GM12891 (cell line): ENCODE data around the gene SEPTIN2.

Experiments used
- DNase-seq: peaks from one replicate; pipeline ENCODE4 v3.0.0; 2011; ENCODE audit warnings: low spot score; ENCODE audit not compliant: insufficient read length
- FAIRE-seq: peaks from 2 replicates; lab custom pipeline; 2011; peaks lifted over from hg19 to GRCh38; lab: Jason Lieb, UNC
- PAX5 ChIP-seq: IDR thresholded peaks from 2 replicates; pipeline ENCODE4 v1.6.1; 2011; ENCODE audit warnings: low read length, moderate library complexity, mild to moderate bottlenecking; ENCODE audit not compliant: insufficient read depth, severe bottlenecking
- POLR2A ChIP-seq: IDR thresholded peaks from 2 replicates; pipeline ENCODE4 v1.6.1; 2011; ENCODE audit warnings: low read depth, low read length, control low read depth
- POLR2AphosphoS5 ChIP-seq: IDR thresholded peaks from 2 replicates; pipeline ENCODE4 v1.6.1; 2011; ENCODE audit warnings: low read depth, low read length, control low read depth
- POU2F2 ChIP-seq: IDR thresholded peaks from 2 replicates; pipeline ENCODE4 v1.6.1; 2011; ENCODE audit warnings: low read depth, mild to moderate bottlenecking, control low read depth, low read length, moderate library complexity
- SPI1 ChIP-seq: IDR thresholded peaks from 2 replicates; pipeline ENCODE4 v1.6.1; 2011; ENCODE audit warnings: low read depth, low read length, control low read depth
- TAF1 ChIP-seq: IDR thresholded peaks from 2 replicates; pipeline ENCODE4 v1.6.1; 2011; ENCODE audit warnings: low read depth, low read length, control low read depth

Gene SEPTIN2

GRCh38 chr2:241321886-241322285, 6.2 kb downstream of the SEPTIN2 start:
- no peak for TF ChIP-seq POU2F2
- no peak for TF ChIP-seq TAF1
- no peak for TF ChIP-seq SPI1
- TF ChIP-seq POLR2AphosphoS5 = no peak
- TF ChIP-seq POLR2A = no peak
- no peak for TF ChIP-seq PAX5
- FAIRE-seq (no peak), DNase-seq (no peak)

- no peak for FAIRE-seq
- TF ChIP-seq PAX5 (no peak), POLR2AphosphoS5 (no peak), POU2F2 (no peak), POLR2A (no peak), SPI1 (no peak), TAF1 (no peak)
These were observed 8.1 kb downstream of the SEPTIN2 start for GRCh38 chr2:241323778-241324177.

GRCh38 chr2:241324775-241325174, 9.1 kb downstream of the SEPTIN2 start:
- TF ChIP-seq POLR2AphosphoS5 = no peak
- no peak for FAIRE-seq
- DNase-seq = no peak

More at GRCh38 chr2:241323778-241324177, 8.1 kb downstream of the SEPTIN2 start:
- DNase-seq = no peak

GRCh38 chr2:241325257-241325656, 9.5 kb downstream of the SEPTIN2 start:
- FAIRE-seq (no peak), DNase-seq (no peak)
- no peak for TF ChIP-seq POU2F2
- TF ChIP-seq POLR2A = no peak
- TF ChIP-seq POLR2AphosphoS5 = no peak
- no peak for TF ChIP-seq SPI1
- TF ChIP-seq TAF1 = no peak
- TF ChIP-seq PAX5 = no peak

- DNase-seq = no peak
- TF ChIP-seq POLR2AphosphoS5 (no peak), SPI1 (no peak), PAX5 (no peak), TAF1 (no peak), POLR2A (no peak; the same call in 1 of the 2 replicates), POU2F2 (no peak)
- FAIRE-seq = no peak
These were observed 14.2 kb downstream of the SEPTIN2 start for GRCh38 chr2:241329669-241330615.

- TF ChIP-seq PAX5 (no peak), POLR2A (no peak), SPI1 (no peak), TAF1 (no peak), POLR2AphosphoS5 (no peak), POU2F2 (no peak)
These were observed 14.9 kb downstream of the SEPTIN2 start for GRCh38 chr2:241330616-241330981.

GRCh38 chr2:241334813-241335212, 19.1 kb downstream of the SEPTIN2 start:
- FAIRE-seq (no peak), DNase-seq (no peak)
- TF ChIP-seq PAX5 = no peak
- no peak for TF ChIP-seq POLR2A
- no peak for TF ChIP-seq SPI1
- no peak for TF ChIP-seq POU2F2
- TF ChIP-seq POLR2AphosphoS5 = no peak
- TF ChIP-seq TAF1 = no peak

More at GRCh38 chr2:241330616-241330981, 14.9 kb downstream of the SEPTIN2 start:
- FAIRE-seq (no peak), DNase-seq (no peak)

- no peak for TF ChIP-seq POU2F2
- no peak for TF ChIP-seq PAX5
- DNase-seq (no peak), FAIRE-seq (peak; percentile 5)
These were observed 24.3 kb downstream of the SEPTIN2 start for GRCh38 chr2:241339839-241340630.

- no peak for TF ChIP-seq POU2F2
- TF ChIP-seq POLR2A = no peak
- no peak for TF ChIP-seq SPI1
- no peak for TF ChIP-seq TAF1
- no peak for TF ChIP-seq POLR2AphosphoS5
- TF ChIP-seq PAX5 = no peak
- FAIRE-seq (no peak), DNase-seq (no peak)
These were observed 25.0 kb downstream of the SEPTIN2 start for GRCh38 chr2:241340631-241341163.
